Measurements from ENCODE around the gene PRKCSH. TPM values are rescaled to one million over a fixed set of nuclear protein-coding genes. Genes with fewer than 3 reads are reported as not detected.
"Not testable (repeated sequence)": the region's sequence is repeated elsewhere in the genome, so short reads cannot be mapped to it uniquely, and the experiment has no call there.

The PRKCSH gene
- 54.2 and 58.9 TPM in 2 replicates for polyA plus RNA-seq (2014; cell fraction: cytosol; rRNA removed)
- polyA plus RNA-seq (2014; cell fraction: nucleus; rRNA removed), result 111 and 113 TPM in 2 replicates

- peak; percentile 100 for DNase-seq (ENCODE audit: low spot score)
Observed at GRCh38 chr19:11435057-11435832, at the start of gene PRKCSH, which contains the start of gene ODAD3. Gene PRKCSH (plus strand): TSS chr19:11435635. CDS start chr19:11436118, 483 bp downstream. Gene ODAD3 (minus strand): TSS chr19:11435121. CDS start chr19:11435016, 105 bp downstream.

GRCh38 chr19:11387162-11388034, 48.0 kb upstream of the PRKCSH start:
- DNase-seq (ENCODE audit: low spot score), result no peak

- no peak for DNase-seq (ENCODE audit: low spot score)
Observed at GRCh38 chr19:11390359-11390758, 45.1 kb upstream of the PRKCSH start.

- DNase-seq (ENCODE audit: low spot score), result no peak
Observed at GRCh38 chr19:11390933-11391680, 44.3 kb upstream of the PRKCSH start.

- DNase-seq (ENCODE audit: low spot score), result no peak
Observed at GRCh38 chr19:11397089-11397610, 38.3 kb upstream of the PRKCSH start.

- DNase-seq (ENCODE audit: low spot score), result no peak
Observed at GRCh38 chr19:11399667-11400066, 35.8 kb upstream of the PRKCSH start.

GRCh38 chr19:11400798-11401197, 34.6 kb upstream of the PRKCSH start:
- no peak for DNase-seq (ENCODE audit: low spot score)

GRCh38 chr19:11401808-11402543, 33.5 kb upstream of the PRKCSH start:
- no peak for DNase-seq (ENCODE audit: low spot score)

GRCh38 chr19:11404588-11405222, 30.7 kb upstream of the PRKCSH start:
- no peak for DNase-seq (ENCODE audit: low spot score)

- no peak for DNase-seq (ENCODE audit: low spot score)
Observed at GRCh38 chr19:11405846-11406643, 29.4 kb upstream of the PRKCSH start.

GRCh38 chr19:11406703-11407236, 28.7 kb upstream of the PRKCSH start:
- not testable (repeated sequence) for DNase-seq (ENCODE audit: low spot score)

- no peak for DNase-seq (ENCODE audit: low spot score)
Observed at GRCh38 chr19:11408591-11408990, 26.8 kb upstream of the PRKCSH start.

- DNase-seq (ENCODE audit: low spot score), result no peak
Observed at GRCh38 chr19:11410682-11411081, 24.8 kb upstream of the PRKCSH start.

GRCh38 chr19:11414544-11414943, 20.9 kb upstream of the PRKCSH start:
- DNase-seq (ENCODE audit: low spot score), result no peak

GRCh38 chr19:11416346-11417052, 18.9 kb upstream of the PRKCSH start:
- DNase-seq (ENCODE audit: low spot score), result no peak

GRCh38 chr19:11418094-11418548, 17.3 kb upstream of the PRKCSH start:
- DNase-seq (ENCODE audit: low spot score), result no peak

GRCh38 chr19:11418549-11419506, 16.6 kb upstream of the PRKCSH start, which contains the start of gene RGL3:
Gene RGL3 (minus strand): TSS chr19:11419314. CDS start chr19:11419278, 36 bp downstream.
- DNase-seq (ENCODE audit: low spot score), result no peak
